GM21619 (cell line): ENCODE data around the gene MARCKS.

ENCODE experiments used
- ATAC-seq: cut with Tn5 transposase; IDR thresholded peaks from one replicate; pipeline ENCODE4 v1.9.1; 2021; ENCODE audit not compliant: unreplicated experiment

Gene MARCKS

DNA sequence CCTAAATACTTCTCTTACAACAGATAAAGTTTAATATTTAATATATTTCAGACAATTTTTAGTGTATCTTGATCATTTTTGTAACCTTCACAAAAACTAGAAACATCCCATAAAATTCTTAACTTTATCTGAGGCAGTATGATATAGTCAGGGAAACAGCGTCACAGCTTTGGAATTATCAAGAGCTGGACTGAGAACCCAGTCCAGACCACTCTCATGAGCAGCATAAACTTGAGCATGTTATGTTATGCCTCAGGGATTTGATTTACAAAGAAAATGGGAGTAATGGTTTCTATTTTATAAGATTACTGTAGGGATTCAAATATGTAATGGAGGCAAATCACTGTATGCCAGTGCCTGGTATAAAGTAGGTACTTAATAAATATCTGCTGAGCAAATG, 8.3 kb upstream of the MARCKS start:
- ATAC-seq: no peak

DNA sequence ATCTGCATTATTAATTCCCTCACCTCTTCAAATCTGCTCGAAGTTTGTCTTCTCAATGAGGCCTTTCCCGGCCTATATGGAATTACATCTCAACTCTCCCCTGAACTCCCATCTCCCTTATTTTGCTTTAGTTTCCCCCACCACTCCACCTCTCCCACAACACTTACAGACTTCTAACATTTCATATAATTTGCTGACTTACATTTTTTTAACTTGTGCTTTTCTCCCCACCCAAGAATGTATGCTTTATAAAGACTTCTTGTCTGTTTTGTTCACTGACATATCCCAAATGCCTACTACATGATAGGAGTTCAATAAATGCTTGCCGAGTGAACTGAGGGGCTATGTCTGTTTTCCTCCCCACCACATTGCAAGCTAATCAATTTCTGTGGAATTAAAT, 3.9 kb upstream of the MARCKS start:
- ATAC-seq: no peak

DNA sequence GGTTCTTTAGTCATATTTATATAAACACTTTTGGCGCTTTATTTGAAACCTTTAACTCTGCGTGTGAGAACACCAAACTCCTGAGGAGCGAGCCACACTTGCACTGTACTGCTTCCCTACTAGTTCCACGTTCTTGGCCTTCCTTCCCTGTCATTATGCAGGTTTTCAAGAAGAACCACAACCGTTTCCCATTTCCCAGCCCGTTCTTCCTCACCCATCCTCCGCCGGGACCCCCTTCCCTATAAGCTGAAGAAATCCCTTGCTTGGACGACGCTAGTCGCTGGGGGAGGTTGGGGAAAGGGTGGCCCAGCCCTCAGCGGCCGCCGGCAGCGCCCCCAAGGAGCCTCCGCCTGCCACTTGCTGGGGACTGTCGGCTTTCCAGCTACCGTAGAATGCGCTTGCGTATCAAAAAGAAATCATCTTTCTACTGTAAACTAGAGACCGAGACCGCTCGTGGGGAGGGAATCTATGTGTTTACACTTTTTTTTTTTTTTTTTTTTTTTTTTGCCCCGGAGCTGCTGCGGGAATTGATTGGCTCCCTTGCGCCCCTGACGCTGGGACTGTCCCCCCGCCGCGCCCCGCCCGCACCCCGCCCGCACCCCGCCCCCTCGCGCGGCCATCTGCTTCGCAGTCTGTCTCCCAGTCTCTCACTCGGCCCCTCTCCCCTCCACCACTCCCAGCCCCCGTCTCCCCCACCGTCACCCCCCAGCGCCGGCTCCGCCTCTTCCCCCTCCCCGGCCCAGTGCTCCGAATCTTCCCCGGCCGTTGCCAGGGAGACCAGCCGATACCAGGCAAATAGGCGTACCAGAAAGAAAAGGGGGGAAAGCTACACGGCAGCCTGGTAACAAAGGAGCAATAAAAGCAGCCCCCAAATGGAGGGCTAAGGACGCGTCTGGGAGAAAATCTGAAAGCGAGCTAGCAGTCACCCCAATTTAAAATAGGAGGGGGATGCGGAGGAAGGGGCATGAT, 2.3 kb upstream of the MARCKS start:
- no peak for ATAC-seq

DNA sequence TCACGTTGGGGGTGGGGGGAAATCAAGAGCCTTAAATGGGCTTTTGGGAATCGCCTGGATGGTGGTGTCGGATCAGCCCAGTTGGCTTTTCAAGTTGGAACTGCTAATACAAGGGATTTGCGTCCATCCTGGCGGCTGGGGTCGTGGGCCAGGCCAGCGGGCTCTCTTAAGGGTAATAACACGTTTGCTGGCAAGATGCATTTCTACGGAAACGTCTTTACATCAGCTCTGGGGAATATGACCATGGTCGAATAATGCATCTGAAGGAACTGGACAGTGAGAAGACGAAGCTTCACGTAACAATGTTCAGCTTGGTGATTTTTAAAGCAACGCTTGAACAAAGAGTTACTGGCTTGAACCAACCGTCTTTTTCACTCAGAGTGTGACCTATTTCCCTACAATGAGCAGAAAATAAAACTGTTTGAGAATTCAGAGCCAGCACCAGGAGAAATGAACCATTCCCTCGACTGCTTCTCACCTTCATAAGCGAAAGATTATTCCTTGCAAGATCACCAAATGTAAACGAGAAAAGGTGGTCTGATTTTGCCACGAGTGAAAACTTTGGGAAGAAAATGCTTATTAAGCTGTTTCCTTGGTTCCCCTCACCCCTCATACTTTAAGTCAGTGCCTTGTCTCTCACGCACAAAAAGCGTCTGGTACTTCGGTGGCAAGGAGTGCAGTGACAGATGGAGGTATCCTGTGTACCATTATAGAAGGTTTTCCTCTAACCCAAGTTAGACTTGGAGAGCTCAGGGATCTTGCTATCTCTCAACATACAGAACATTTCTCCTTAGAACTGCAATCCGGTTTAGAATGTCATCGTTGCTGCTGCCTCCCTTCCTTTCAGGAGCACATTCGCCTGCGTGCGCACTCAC, 1.4 kb upstream of the MARCKS start:
- ATAC-seq: no peak

DNA sequence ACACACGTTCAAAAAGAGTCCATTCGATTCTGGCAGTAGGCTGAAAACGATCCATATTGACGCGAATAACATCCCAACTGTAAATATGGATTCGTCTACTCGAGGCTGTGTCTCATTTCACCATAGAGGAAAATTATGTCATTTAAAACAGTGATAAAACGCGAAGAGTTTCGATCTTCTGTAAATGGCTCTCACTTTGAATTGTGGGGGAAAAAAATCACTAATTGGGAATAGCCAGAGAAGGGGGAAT, 845 bp upstream of the MARCKS start:
- ATAC-seq: no peak

DNA sequence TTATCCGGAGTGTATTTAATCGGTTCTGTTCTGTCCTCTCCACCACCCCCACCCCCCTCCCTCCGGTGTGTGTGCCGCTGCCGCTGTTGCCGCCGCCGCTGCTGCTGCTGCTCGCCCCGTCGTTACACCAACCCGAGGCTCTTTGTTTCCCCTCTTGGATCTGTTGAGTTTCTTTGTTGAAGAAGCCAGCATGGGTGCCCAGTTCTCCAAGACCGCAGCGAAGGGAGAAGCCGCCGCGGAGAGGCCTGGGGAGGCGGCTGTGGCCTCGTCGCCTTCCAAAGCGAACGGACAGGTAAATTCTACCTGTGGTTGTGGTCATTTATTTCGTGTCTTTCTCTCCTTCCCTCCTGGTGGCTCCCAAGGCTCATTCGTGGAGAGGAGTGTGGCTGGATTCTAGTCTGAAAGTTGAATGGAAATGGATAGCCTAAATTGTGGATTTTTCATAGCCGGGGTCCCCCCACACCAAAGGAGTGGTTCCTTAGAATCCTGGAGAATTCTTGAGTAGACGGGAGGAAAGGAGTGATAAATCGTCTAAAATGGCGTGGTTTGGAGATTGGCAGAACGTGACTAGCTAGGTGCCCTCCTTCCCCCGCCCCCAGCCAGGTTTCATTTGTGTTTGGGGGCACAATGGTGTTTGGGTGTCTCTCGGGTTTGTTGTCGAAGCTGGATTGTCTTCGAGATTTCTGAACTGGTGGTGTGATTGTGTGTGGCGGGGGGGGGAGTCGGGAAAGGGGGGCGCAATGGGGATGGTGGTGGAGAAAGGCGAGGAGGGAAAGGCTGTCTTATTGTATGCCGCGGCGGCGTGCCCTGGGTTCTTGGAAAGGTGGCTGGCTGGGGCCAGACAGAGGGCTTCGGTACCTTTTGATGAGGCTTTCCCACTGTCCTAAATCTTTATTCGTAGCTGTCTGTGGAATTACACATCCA, 673 bp downstream of the MARCKS start:
- no peak for ATAC-seq

DNA sequence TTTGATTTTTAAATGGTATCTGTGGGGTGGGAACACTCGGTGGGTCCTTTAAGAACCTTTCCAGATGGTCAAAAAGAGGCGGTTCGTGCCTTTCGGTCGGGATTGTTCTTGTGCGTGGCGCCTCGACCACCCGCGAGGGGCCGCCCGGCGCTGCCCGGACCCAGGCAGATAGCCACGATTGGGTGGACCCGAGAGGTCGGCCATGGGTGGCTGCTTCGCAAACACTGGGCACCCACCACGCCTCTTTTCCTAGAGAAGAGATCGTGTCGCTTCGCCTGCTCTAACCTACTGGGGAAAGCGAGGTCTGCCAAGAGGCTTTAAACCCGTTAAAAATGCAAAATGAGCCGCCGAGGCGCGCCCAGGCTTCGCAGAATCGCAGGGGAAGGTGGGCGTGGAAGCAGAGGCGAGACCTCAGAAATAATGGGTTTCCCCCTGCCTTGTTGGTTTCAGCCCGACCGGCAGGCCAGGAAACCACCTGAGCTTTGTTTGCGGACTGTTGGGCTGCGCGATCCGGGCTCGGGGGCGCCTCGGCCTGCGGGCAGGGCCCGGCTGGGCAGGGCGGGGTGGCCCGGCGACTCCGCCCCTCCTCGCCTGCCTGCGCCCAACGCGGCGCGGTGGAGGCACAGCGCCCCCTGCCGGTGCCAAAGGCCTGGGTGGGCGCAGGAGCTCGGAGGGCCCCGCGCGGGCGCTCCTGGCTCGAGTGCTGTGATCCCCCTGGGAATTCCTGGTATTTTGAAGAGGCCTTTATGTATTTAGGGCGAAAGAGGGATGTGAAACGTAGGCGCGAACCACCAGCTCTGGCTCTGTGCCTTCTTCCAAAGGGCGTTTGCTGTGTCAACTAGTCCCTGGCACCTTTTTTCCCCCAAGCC, 1.6 kb downstream of the MARCKS start:
- peak; percentile 80 for ATAC-seq

DNA sequence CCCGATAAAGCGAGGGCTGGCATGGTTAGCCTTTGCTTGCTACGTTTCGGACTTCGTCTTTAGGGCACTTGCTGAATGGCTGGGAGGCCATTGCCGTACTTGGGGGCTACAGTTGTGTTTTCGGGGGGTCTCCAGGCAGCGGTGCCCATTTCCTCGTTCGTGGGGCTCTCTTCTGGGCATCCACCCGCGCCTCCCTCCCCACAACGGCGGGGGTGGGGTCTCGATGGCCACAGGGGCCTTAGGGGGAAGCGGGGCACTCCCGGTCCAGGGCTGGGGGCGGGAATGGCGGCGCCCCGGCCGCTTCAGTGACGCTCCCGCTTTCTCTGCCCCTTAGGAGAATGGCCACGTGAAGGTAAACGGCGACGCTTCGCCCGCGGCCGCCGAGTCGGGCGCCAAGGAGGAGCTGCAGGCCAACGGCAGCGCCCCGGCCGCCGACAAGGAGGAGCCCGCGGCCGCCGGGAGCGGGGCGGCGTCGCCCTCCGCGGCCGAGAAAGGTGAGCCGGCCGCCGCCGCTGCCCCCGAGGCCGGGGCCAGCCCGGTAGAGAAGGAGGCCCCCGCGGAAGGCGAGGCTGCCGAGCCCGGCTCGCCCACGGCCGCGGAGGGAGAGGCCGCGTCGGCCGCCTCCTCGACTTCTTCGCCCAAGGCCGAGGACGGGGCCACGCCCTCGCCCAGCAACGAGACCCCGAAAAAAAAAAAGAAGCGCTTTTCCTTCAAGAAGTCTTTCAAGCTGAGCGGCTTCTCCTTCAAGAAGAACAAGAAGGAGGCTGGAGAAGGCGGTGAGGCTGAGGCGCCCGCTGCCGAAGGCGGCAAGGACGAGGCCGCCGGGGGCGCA, 2.4 kb downstream of the MARCKS start:
- no peak for ATAC-seq

DNA sequence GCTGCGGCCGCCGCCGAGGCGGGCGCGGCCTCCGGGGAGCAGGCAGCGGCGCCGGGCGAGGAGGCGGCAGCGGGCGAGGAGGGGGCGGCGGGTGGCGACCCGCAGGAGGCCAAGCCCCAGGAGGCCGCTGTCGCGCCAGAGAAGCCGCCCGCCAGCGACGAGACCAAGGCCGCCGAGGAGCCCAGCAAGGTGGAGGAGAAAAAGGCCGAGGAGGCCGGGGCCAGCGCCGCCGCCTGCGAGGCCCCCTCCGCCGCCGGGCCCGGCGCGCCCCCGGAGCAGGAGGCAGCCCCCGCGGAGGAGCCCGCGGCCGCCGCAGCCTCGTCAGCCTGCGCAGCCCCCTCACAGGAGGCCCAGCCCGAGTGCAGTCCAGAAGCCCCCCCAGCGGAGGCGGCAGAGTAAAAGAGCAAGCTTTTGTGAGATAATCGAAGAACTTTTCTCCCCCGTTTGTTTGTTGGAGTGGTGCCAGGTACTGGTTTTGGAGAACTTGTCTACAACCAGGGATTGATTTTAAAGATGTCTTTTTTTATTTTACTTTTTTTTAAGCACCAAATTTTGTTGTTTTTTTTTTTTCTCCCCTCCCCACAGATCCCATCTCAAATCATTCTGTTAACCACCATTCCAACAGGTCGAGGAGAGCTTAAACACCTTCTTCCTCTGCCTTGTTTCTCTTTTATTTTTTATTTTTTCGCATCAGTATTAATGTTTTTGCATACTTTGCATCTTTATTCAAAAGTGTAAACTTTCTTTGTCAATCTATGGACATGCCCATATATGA, 3.2 kb downstream of the MARCKS start:
- no peak for ATAC-seq

DNA sequence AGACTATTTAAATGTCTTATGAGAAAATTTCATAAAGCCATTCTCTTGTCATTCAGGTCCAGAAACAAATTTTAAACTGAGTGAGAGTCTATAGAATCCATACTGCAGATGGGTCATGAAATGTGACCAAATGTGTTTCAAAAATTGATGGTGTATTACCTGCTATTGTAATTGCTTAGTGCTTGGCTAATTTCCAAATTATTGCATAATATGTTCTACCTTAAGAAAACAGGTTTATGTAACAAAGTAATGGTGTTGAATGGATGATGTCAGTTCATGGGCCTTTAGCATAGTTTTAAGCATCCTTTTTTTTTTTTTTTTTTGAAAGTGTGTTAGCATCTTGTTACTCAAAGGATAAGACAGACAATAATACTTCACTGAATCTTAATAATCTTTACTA, 5.0 kb downstream of the MARCKS start:
- ATAC-seq: no peak

DNA sequence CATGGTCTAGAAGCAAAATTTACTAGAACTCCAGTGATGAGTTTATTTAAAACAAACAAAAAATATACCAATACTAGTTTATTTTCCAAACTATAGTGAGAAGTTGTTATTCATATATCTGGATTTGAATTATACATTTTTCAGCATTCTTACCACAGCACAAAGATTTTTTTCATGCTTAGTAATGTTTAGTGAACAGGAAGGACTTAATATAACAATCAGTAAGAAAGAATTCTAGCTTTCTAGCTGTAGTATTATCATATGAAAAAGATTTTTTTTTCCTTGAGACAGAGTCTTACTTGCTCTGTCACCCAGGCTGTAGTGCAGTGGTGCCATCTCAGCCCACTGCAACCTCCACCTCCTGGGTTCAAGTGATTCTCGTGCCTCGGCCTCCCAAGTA, 13.8 kb downstream of the MARCKS start:
- ATAC-seq: no peak

DNA sequence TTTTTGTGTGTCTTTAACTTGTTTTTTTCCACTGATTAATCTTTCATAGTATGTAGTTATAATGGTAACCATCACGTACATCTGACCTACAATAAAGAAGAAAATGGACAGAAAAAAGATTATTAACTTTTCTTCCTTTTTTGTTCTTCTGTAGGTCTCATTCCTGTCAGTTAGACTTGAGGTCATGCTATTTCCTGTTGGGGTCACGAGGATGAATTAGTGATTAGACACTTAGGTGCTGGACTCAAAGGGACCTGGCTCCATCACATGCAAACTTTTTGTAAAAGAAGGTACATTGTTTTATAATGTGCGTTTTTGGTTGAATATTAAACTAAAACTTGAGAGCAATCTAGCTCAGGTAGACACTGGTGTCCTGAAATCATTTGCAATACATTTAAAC, 14.8 kb downstream of the MARCKS start:
- no peak for ATAC-seq

DNA sequence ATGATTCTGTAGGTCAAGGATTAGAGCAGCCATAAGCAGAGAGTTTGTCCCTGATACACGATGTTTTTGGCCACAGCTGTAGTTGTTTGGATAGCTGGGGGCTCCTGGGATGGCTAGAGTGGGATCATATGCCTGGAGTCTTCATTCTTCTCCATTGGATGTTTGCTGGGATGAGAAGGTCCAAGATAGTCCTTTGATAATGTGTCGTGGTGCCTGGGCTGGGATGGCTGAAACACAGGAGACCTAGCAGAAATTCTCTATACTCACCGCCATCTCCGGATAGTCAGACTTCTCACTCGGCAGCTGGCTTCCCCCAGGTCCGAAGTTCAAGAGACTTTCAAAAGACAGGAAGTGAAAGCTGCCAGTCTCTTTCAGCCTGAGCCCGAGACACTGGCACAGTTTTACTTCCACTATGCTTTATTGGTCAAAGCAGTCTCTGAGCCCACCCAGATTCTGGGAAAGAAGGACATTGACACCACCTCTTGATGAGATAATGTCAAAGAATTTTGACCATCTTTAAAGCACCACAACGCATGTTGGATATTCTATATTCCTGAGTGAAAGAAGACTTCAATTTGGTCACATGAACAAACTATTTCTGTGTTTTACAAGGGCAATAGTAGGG, 16.0 kb downstream of the MARCKS start:
- peak; percentile 96 for ATAC-seq

DNA sequence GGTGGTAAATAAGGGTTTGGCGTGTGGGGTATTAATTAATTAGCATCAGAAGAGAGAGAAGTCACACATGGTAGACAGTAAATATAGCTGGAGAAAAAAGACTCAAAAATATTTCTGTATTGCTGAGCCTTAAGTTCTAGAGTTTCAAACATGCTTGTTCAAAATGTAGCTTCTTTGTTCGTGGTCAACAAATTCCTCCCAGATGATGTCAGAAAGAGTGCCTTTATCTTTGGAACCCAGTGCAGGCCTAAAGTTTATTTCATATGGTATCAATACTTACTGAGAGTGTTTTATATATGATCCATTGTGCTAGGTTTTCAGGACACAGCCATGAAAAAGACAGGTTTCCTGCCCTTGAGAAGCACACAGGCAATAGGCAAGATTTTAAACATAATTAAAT, 18.3 kb downstream of the MARCKS start:
- ATAC-seq: no peak

DNA sequence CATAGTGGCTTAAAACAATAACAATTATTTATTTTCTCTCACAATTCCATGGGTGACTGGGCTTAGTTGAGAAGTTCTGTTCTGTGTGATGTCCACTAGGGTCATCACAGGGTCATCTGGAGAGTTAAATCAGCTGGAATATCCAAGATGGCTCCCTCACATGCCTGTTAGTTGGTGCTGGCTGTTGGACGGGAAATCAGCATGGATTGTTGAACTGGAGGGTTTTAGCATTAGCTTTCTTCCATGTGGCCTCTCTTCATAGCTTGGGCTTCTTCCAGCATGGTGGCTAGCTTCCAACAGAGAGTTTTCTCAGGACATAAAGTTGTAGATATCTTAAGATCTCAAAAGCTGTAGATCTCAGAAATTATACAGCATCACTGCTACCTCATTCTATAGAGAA, 19.6 kb downstream of the MARCKS start:
- ATAC-seq: no peak

DNA sequence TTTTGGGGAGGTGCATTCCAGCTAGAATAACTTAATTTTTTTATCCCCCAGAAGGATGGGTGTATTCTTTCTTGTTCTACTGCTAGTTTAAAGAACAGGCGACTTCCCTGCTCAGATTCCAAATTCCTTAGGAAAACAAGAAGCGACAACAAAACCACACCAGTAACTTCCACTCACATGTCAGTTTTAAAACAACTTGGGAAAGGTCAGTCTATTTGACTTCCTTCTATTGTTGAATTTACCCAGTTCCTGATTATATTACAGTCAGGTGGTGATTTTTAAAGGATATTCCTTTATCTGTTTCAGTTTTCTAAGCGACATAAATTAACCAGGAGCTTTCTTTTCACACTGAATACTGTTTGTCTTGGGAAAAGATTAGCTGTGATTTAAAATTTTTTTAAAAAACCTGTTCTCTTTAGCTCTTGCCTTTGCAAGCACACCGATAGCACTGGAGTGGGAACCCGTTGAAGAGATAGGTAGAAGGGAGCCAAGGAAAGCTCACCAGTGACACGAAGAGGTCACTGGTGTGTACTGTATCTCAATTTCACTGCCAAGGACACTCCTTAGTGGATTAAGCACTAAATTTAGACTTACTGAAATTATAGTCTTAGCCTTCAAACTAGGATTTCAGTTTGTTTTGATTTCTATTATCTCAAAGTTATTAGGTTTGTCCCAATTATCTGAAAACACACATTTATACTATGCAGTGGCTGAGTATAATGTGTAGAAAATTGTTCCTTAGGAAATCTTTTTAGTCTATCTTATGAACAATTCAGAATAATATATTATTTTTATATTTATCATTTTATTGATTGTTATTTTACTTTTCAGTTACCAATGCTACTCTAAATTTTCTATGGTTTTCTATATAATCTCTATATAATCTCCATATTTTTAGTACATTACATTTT, 22.3 kb downstream of the MARCKS start:
- peak; percentile 99 for ATAC-seq

DNA sequence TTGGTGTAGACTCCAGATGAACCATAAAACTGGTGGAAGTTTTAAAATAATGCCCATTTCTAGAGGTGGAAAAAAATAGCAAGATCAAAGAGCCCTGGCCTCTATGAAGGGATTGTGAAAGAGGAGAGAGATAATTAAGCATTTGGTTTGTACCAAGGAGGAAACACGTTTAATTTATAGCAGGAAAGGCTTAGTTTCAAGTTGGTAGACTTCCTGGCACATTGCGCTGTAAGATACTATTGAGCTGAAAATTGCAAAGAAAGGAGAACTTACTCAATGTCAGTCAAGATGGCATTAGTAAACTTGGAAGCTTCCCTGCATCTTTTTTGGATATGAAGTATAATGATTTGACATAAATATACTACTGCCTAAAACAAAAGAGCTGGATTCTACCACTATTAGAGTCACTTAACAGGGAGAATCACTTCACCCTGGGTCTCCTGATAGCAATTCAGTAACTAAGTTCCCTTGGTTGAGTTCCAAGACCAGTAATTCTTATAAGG, 24.4 kb downstream of the MARCKS start:
- no peak for ATAC-seq
